H1 (cell line): Measurements from ENCODE around the gene KLHL29.

Source experiments
- EGR1 ChIP-seq: IDR thresholded peaks from 2 replicates; pipeline ENCODE4 v1.6.1; 2011; ENCODE audit warnings: low read depth, low read length, borderline replicate concordance
- EZH2 ChIP-seq: fragments of 200-600 bp; sonication (generic); IDR thresholded peaks from 2 replicates; pipeline ENCODE4 v1.7.1; 2012; ENCODE audit warnings: low read depth, mild to moderate bottlenecking, moderate library complexity, low read length, inconsistent platforms; ENCODE audit not compliant: severe bottlenecking
- NRF1 ChIP-seq: IDR thresholded peaks from 2 replicates; pipeline ENCODE4 v1.6.1; 2011; ENCODE audit warnings: mild to moderate bottlenecking, low read depth, low read length, improper control_type of control experiment
- POLR2A ChIP-seq, 2 experiments: IDR thresholded peaks; 1 replicate in 1 of 2; 2 replicates in 1 of 2; pipeline ENCODE4 v1.6.1; 2011; ENCODE audit warnings: low read depth in 2 of 2, low read length in 2 of 2, mild to moderate bottlenecking in 2 of 2; ENCODE audit errors: control extremely low read depth in 1 of 2
- SIN3A ChIP-seq, 2 experiments: IDR thresholded peaks in 1 of 2; conservative IDR thresholded peaks in 1 of 2; 2 replicates each; pipeline ENCODE4 v1.6.1; 2011 to 2012; ENCODE audit warnings: low read length in 2 of 2, improper control_type of control experiment in 1 of 2, low read depth in 1 of 2, mild to moderate bottlenecking in 1 of 2
- SP1 ChIP-seq: IDR thresholded peaks from 2 replicates; pipeline ENCODE4 v1.6.1; 2011; ENCODE audit warnings: low read depth, low read length
- SRF ChIP-seq: IDR thresholded peaks from 2 replicates; pipeline ENCODE4 v1.6.1; 2011; ENCODE audit warnings: mild to moderate bottlenecking, low read depth, low read length, moderate library complexity
- ZNF274 ChIP-seq: IDR thresholded peaks from 2 replicates; pipeline ENCODE4 v1.7.0; 2012; ENCODE audit warnings: low read length, borderline replicate concordance; ENCODE audit errors: extremely low read depth
- TF ChIP-seq, protein P1 (sequence below): IDR thresholded peaks from 2 replicates; pipeline ENCODE4 v1.6.1; 2011; ENCODE audit warnings: low read depth, mild to moderate bottlenecking, low read length; ENCODE audit not compliant: insufficient read depth
- TF ChIP-seq, protein P2 (sequence below), 3 experiments: IDR thresholded peaks; 1 replicate in 2 of 3; 2 replicates in 1 of 3; pipeline versions ENCODE4 v1.5.1 to v1.6.1; 2011; ENCODE audit warnings: low read length in 3 of 3, mild to moderate bottlenecking in 3 of 3, inconsistent platforms in 2 of 3, low read depth in 1 of 3, moderate library complexity in 1 of 3; ENCODE audit not compliant: insufficient read depth in 1 of 3; ENCODE audit errors: control extremely low read depth in 1 of 3
- TF ChIP-seq, protein P3 (sequence below): IDR thresholded peaks from 2 replicates; pipeline ENCODE4 v1.6.1; 2012; ENCODE audit warnings: inconsistent platforms

DNA sequence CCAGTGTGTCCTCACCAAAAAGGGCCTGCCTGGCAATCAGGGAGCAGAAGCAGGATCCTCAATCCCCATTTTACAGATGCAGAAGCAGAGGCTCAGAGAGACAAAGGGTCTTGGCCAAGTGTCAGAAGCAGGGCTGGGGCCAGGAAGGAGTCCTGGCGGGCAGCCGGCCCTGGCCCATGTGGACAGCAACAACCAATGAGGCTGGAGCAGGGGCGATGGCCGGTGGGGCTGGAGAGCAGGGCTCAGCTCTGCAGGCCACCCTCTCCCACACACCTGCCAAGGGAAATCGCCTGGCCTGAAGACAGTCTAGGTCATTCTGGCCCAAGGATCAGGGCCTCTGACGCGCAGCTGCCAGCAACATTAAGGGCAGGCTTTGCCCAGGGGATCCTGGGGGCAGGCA lies 298.0 kb downstream of the KLHL29 start:
- no peak for TF ChIP-seq EGR1
- no peak for TF ChIP-seq SP1
- TF ChIP-seq, protein P1, sequence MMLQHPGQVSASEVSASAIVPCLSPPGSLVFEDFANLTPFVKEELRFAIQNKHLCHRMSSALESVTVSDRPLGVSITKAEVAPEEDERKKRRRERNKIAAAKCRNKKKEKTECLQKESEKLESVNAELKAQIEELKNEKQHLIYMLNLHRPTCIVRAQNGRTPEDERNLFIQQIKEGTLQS = no peak
- TF ChIP-seq POLR2A (IDR thresholded peaks at IDR 0.05; ENCODE audit: control extremely low read depth in 1 of 2, low read depth in 2 of 2, low read length in 2 of 2) = no peak
- TF ChIP-seq NRF1 = no peak
- TF ChIP-seq SIN3A (conservative IDR thresholded peaks at IDR 0.05 in 1 of 2, IDR thresholded peaks at IDR 0.05 in 1 of 2; ENCODE audit: low read depth in 1 of 2, low read length in 2 of 2) = no peak
- TF ChIP-seq, protein P2, sequence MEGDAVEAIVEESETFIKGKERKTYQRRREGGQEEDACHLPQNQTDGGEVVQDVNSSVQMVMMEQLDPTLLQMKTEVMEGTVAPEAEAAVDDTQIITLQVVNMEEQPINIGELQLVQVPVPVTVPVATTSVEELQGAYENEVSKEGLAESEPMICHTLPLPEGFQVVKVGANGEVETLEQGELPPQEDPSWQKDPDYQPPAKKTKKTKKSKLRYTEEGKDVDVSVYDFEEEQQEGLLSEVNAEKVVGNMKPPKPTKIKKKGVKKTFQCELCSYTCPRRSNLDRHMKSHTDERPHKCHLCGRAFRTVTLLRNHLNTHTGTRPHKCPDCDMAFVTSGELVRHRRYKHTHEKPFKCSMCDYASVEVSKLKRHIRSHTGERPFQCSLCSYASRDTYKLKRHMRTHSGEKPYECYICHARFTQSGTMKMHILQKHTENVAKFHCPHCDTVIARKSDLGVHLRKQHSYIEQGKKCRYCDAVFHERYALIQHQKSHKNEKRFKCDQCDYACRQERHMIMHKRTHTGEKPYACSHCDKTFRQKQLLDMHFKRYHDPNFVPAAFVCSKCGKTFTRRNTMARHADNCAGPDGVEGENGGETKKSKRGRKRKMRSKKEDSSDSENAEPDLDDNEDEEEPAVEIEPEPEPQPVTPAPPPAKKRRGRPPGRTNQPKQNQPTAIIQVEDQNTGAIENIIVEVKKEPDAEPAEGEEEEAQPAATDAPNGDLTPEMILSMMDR (IDR thresholded peaks at IDR 0.05; ENCODE audit: control extremely low read depth in 1 of 3, insufficient read depth in 1 of 3, low read depth in 1 of 3, low read length in 3 of 3) = no peak
- no peak for TF ChIP-seq EZH2
- TF ChIP-seq ZNF274 = no peak
- TF ChIP-seq SRF = no peak
- TF ChIP-seq, protein P3, sequence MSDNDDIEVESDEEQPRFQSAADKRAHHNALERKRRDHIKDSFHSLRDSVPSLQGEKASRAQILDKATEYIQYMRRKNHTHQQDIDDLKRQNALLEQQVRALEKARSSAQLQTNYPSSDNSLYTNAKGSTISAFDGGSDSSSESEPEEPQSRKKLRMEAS = no peak
